Trophoblast cell (in vitro differentiated cells and primary cell): ENCODE results near the gene DKKL1.

Experiments
- DNase-seq, 2 donors: peaks; one replicate each; pipeline ENCODE4 v3.0.0-alpha.2; 2016
- H2AFZ ChIP-seq: 2 replicates; pipeline ENCODE4 v1.6.1; 2013; ENCODE audit warnings: low read length, moderate library complexity, mild to moderate bottlenecking; ENCODE audit not compliant: insufficient read depth, poor library complexity
- H2AK5ac ChIP-seq: 2 replicates; pipeline ENCODE4 v1.6.1; 2013; ENCODE audit warnings: mild to moderate bottlenecking, low read length
- H2BK120ac ChIP-seq: 2 replicates; pipeline ENCODE4 v1.6.1; 2013; ENCODE audit warnings: low read length, mild to moderate bottlenecking, moderate library complexity; ENCODE audit not compliant: insufficient read depth, poor library complexity
- H2BK12ac ChIP-seq: 2 replicates; pipeline ENCODE4 v1.6.1; 2013; ENCODE audit warnings: mild to moderate bottlenecking, low read length, moderate library complexity
- H2BK5ac ChIP-seq: 2 replicates; pipeline ENCODE4 v1.6.1; 2013; ENCODE audit warnings: low read length, low read depth, moderate library complexity, mild to moderate bottlenecking; ENCODE audit not compliant: poor library complexity
- H3K14ac ChIP-seq: 2 replicates; pipeline ENCODE4 v1.6.1; 2013; ENCODE audit warnings: mild to moderate bottlenecking, low read length
- H3K18ac ChIP-seq: 2 replicates; pipeline ENCODE4 v1.6.1; 2013; ENCODE audit warnings: mild to moderate bottlenecking, low read length
- H3K23ac ChIP-seq: 2 replicates; pipeline ENCODE4 v1.6.1; 2013; ENCODE audit warnings: low read length
- H3K27ac ChIP-seq: 2 replicates; pipeline ENCODE4 v1.5.1; 2013; ENCODE audit warnings: low read depth, mild to moderate bottlenecking, inconsistent platforms, low read length, moderate library complexity
- H3K27me3 ChIP-seq: 2 replicates; pipeline ENCODE4 v1.6.1; 2013; ENCODE audit warnings: inconsistent platforms, mild to moderate bottlenecking, low read length, moderate library complexity; ENCODE audit not compliant: insufficient read depth
- H3K36me3 ChIP-seq, 2 experiments: 1 replicate in 1 of 2; 2 replicates in 1 of 2; pipeline ENCODE4 v1.6.1; 2013; ENCODE audit warnings: low read length in 2 of 2, mild to moderate bottlenecking in 2 of 2, moderate library complexity in 1 of 2; ENCODE audit not compliant: insufficient read depth in 2 of 2, control insufficient read depth in 1 of 2
- H3K4ac ChIP-seq: 2 replicates; pipeline ENCODE4 v1.6.1; 2013; ENCODE audit warnings: low read depth, mild to moderate bottlenecking, low read length, moderate library complexity
- H3K4me1 ChIP-seq, 2 experiments: 1 replicate in 1 of 2; 2 replicates in 1 of 2; pipeline ENCODE4 v1.6.1; 2013; ENCODE audit warnings: low read length in 2 of 2, mild to moderate bottlenecking in 2 of 2, moderate library complexity in 1 of 2; ENCODE audit not compliant: insufficient read depth in 2 of 2, control insufficient read depth in 1 of 2
- H3K4me2 ChIP-seq: 2 replicates; pipeline ENCODE4 v1.6.1; 2013; ENCODE audit warnings: inconsistent platforms, mild to moderate bottlenecking, low read length, moderate library complexity
- H3K4me3 ChIP-seq: 2 replicates; pipeline ENCODE4 v1.5.1; 2013; ENCODE audit warnings: mild to moderate bottlenecking, low read depth, low read length, inconsistent platforms
- H3K79me1 ChIP-seq: one replicate; pipeline ENCODE4 v1.6.1; 2013; ENCODE audit warnings: low read length
- H3K79me2 ChIP-seq: 2 replicates; pipeline ENCODE4 v1.6.1; 2013; ENCODE audit warnings: low read length, mild to moderate bottlenecking; ENCODE audit not compliant: control insufficient read depth, insufficient read depth, poor library complexity
- H3K9ac ChIP-seq: 2 replicates; pipeline ENCODE4 v1.6.1; 2013; ENCODE audit warnings: mild to moderate bottlenecking, low read length
- H3K9me3 ChIP-seq: 2 replicates; pipeline ENCODE4 v1.6.1; 2013; ENCODE audit warnings: low read depth, mild to moderate bottlenecking, control low read depth, inconsistent platforms, low read length; ENCODE audit not compliant: insufficient read depth
- H4K12ac ChIP-seq: 2 replicates; pipeline ENCODE4 v1.6.1; 2013; ENCODE audit warnings: low read depth, mild to moderate bottlenecking, low read length, moderate library complexity
- H4K8ac ChIP-seq: 2 replicates; pipeline ENCODE4 v1.6.1; 2013; ENCODE audit warnings: low read depth, mild to moderate bottlenecking, low read length, moderate library complexity
- H4K91ac ChIP-seq: one replicate; pipeline ENCODE4 v1.6.1; 2013; ENCODE audit warnings: low read depth, mild to moderate bottlenecking, low read length, moderate library complexity
- WGBS: extraction: QIAGEN DNeasy Blood & Tissue Kit; methylation state at CpG from one replicate; pipeline ENCODE4 v1.1.7; 2013; ENCODE audit warnings: missing lambda C conversion rate; ENCODE audit not compliant: insufficient read length, insufficient coverage; ENCODE audit errors: extremely low coverage; 5-methylcytosine and 5-hydroxymethylcytosine counted together

Gene DKKL1

GRCh38 chr19:49389406-49389805 is 25.7 kb downstream of the DKKL1 start:
- no peak overlapping the region for H4K12ac ChIP-seq
- DNase-seq = no peak
- no CpG with 5 or more reads among the region's 20 CpGs for WGBS

GRCh38 chr19:49390131-49390928 is 26.7 kb downstream of the DKKL1 start:
- DNase-seq = no peak
- Histone ChIP-seq H2AK5ac (no peak overlapping the region), H3K27ac (no peak overlapping the region), H3K4me3 (no peak overlapping the region), H2BK12ac (no peak overlapping the region), H3K36me3 (no peaks in the 10 kb centered on the region), H3K23ac (no peak overlapping the region), H2BK120ac (no peak overlapping the region), H4K91ac (no peak overlapping the region), H3K79me2 (no peaks in the 10 kb centered on the region), H3K79me1 (no peaks in the 10 kb centered on the region), H3K27me3 (no peaks in the 10 kb centered on the region), H3K9me3 (no peaks in the 10 kb centered on the region), H3K4ac (no peak overlapping the region), H3K4me2 (no peak overlapping the region), H2BK5ac (no peak overlapping the region), H4K12ac (no peak overlapping the region), H3K4me1 (no peaks in the 10 kb centered on the region), H4K8ac (no peak overlapping the region), H3K9ac (no peak overlapping the region), H3K18ac (no peak overlapping the region), H2AFZ (no peak overlapping the region), H3K14ac (no peak overlapping the region)
- WGBS = no CpG with 5 or more reads among the region's 26 CpGs

More at GRCh38 chr19:49389406-49389805, 25.7 kb downstream of the DKKL1 start:
- H3K27me3 ChIP-seq = no peaks in the 10 kb centered on the region
- H3K4me1 ChIP-seq = no peaks in the 10 kb centered on the region
- no peak overlapping the region for H3K4me3 ChIP-seq
- no peak overlapping the region for H3K23ac ChIP-seq
- H4K91ac ChIP-seq = no peak overlapping the region
- no peak overlapping the region for H3K18ac ChIP-seq
- H3K79me2 ChIP-seq = no peaks in the 10 kb centered on the region
- no peaks in the 10 kb centered on the region for H3K79me1 ChIP-seq
- no peaks in the 10 kb centered on the region for H3K9me3 ChIP-seq
- no peak overlapping the region for H3K14ac ChIP-seq
- H3K4ac ChIP-seq = no peak overlapping the region
- no peak overlapping the region for H3K4me2 ChIP-seq
- no peak overlapping the region for H2AK5ac ChIP-seq
- H3K27ac ChIP-seq = no peak overlapping the region
- H2AFZ ChIP-seq = no peak overlapping the region
- no peak overlapping the region for H4K8ac ChIP-seq
- H2BK120ac ChIP-seq = no peak overlapping the region
- no peaks in the 10 kb centered on the region for H3K36me3 ChIP-seq
- H2BK12ac ChIP-seq = no peak overlapping the region
- H3K9ac ChIP-seq = no peak overlapping the region
- H2BK5ac ChIP-seq = no peak overlapping the region

GRCh38 chr19:49390929-49391359 is 27.3 kb downstream of the DKKL1 start:
- no peak overlapping the region for H3K9ac ChIP-seq
- H2BK5ac ChIP-seq = no peak overlapping the region
- no peak overlapping the region for H4K91ac ChIP-seq
- no peak overlapping the region for H3K27ac ChIP-seq
- no peak overlapping the region for H2BK12ac ChIP-seq
- no peak overlapping the region for H2AFZ ChIP-seq
- WGBS = no CpG with 5 or more reads among the region's 9 CpGs
- no peaks in the 10 kb centered on the region for H3K79me2 ChIP-seq
- no peak overlapping the region for H4K8ac ChIP-seq
- H4K12ac ChIP-seq = no peak overlapping the region
- no peak overlapping the region for H3K4me3 ChIP-seq
- no peak overlapping the region for H2AK5ac ChIP-seq
- no peak overlapping the region for H3K4ac ChIP-seq
- DNase-seq = no peak
- H2BK120ac ChIP-seq = no peak overlapping the region
- H3K14ac ChIP-seq = no peak overlapping the region
- H3K23ac ChIP-seq = no peak overlapping the region
- H3K27me3 ChIP-seq = no peaks in the 10 kb centered on the region
- no peak overlapping the region for H3K18ac ChIP-seq
- H3K79me1 ChIP-seq = no peaks in the 10 kb centered on the region
- H3K4me1 ChIP-seq = no peaks in the 10 kb centered on the region
- no peak overlapping the region for H3K4me2 ChIP-seq
- H3K36me3 ChIP-seq = no peaks in the 10 kb centered on the region
- H3K9me3 ChIP-seq = no peaks in the 10 kb centered on the region

GRCh38 chr19:49391581-49392399 is 28.1 kb downstream of the DKKL1 start:
- Histone ChIP-seq H4K91ac (no peak overlapping the region), H3K79me1 (no peaks in the 10 kb centered on the region), H2BK120ac (no peak overlapping the region), H3K9ac (no peak overlapping the region), H3K27me3 (no peaks in the 10 kb centered on the region), H3K4me3 (no peak overlapping the region), H3K79me2 (no peaks in the 10 kb centered on the region), H3K27ac (no peak overlapping the region), H3K4me2 (no peak overlapping the region), H2AK5ac (no peak overlapping the region), H2BK5ac (no peak overlapping the region), H3K4me1 (no peaks in the 10 kb centered on the region), H4K8ac (no peak overlapping the region), H3K36me3 (no peaks in the 10 kb centered on the region), H2BK12ac (no peak overlapping the region), H4K12ac (no peak overlapping the region), H3K23ac (no peak overlapping the region), H3K9me3 (no peaks in the 10 kb centered on the region), H3K18ac (no peak overlapping the region), H3K14ac (no peak overlapping the region), H2AFZ (no peak overlapping the region), H3K4ac (no peak overlapping the region)
- WGBS = no CpG with 5 or more reads among the region's 14 CpGs
- peak; percentile 73 to 83 for DNase-seq
